Ureter (tissue), 1 donor: ENCODE measurements around the gene SUSD6. TPM values are rescaled to one million over a fixed set of nuclear protein-coding genes. Genes with fewer than 3 reads are reported as not detected.
"Not testable (repeated sequence)": the region's sequence is repeated elsewhere in the genome, so short reads cannot be mapped to it uniquely, and the experiment has no call there.

ENCODE experiments used
- DNase-seq: peaks from one replicate; pipeline ENCODE4 v3.0.0-alpha.2; 2020; ENCODE audit warnings: low spot score
- total RNA-seq: library from RNA; stranded (reverse); gene quantifications from one replicate; pipeline ENCODE4 v1.2.4, GENCODE V29; 2023
- donor health status: DM: yes; HTN: yes; CAD: no.

Gene SUSD6
- total RNA-seq, 1 donor from 2014 or later, result 41.6 TPM

GRCh38 chr14:69712599-69713088 is 101.2 kb downstream of the SUSD6 start:
- DNase-seq, result peak; percentile 82

- DNase-seq, result peak; percentile 68
Observed at GRCh38 chr14:69713209-69713781, 101.9 kb downstream of the SUSD6 start.

GRCh38 chr14:69713993-69714679 is 102.7 kb downstream of the SUSD6 start:
- DNase-seq, result no peak

GRCh38 chr14:69715725-69716477 is 104.5 kb downstream of the SUSD6 start:
- peak; percentile 85 for DNase-seq

DNA sequence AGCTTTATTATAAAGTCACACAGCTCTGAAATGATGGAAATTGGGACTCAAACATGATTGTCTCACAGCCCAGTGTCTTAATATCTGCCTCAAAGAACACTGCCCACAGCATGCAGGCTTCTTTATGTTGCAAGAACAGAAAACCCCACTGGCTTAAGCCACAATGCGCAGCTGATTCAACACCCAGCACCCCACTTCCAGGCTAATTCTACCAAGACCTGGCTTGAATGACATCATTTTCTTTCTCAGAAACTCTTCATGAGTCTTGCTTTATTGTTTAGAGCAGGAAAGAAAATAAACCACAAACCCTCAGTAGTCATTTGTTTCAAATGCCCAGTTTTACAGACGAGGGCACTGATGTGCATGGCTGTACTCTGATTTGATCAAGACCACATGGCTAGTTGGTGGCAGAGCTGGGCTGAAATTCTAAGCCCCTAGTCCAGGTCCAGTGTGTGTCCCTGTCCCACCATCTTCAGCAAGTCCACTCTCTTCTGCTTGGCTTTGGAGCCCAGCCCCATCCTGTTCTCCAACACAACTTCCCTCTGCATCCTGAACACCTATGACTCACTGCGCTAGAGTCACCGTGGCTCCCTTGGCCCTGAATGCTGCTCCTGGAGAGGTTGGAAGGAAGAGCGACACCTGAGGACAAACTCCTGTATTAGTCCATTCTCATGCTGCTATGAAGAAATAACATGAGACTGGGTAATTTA is 105.2 kb downstream of the SUSD6 start:
- no peak for DNase-seq

DNA sequence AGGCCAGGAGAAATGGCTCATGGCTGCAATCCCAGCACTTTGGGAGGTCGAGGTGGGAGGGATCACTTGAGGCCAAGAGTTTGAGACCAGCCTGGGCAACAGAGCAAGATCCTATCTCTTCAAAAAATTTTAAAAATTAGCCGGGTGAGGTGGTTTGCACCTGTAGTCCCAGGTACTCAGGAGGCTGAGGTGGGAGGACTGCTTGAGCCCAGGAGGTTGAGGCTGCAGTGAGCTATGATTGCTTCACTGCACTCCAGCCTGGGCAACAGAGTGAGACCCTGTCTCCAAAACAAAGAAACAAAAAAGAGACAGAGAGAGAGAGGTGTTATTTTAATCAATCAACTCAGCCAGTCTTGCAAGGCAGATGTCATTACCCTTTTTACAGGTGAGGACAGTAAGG is 107.2 kb downstream of the SUSD6 start:
- DNase-seq, result not testable (repeated sequence)

DNA sequence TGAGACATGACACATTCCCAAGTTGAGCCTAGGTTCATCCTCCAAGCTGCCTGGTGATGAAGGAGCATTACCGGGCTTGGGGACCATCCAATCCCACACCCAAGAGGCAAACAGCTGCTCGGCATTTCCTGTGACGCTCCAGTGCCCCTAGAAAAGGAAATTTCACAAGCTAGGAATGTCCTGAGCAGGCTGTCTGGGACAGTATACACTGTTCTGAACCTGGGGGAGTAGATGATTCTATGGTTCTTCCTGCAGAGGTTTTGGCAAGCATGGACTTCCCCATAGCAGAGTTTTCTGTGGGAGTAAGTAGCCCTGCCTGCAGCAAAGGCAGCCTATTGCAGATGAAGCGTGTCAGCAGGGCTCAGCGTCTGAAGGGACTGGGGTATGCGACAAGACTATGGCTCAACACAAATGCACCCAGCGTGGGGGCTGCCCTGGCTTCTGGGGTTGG is 108.1 kb downstream of the SUSD6 start:
- no peak for DNase-seq

- no peak for DNase-seq
Observed at GRCh38 chr14:69720912-69721311, 109.5 kb downstream of the SUSD6 start.

- DNase-seq, result peak; percentile 84
Observed at GRCh38 chr14:69726761-69727511, 115.5 kb downstream of the SUSD6 start.

- DNase-seq, result no peak
Observed at GRCh38 chr14:69727860-69728259, 116.5 kb downstream of the SUSD6 start.

DNA sequence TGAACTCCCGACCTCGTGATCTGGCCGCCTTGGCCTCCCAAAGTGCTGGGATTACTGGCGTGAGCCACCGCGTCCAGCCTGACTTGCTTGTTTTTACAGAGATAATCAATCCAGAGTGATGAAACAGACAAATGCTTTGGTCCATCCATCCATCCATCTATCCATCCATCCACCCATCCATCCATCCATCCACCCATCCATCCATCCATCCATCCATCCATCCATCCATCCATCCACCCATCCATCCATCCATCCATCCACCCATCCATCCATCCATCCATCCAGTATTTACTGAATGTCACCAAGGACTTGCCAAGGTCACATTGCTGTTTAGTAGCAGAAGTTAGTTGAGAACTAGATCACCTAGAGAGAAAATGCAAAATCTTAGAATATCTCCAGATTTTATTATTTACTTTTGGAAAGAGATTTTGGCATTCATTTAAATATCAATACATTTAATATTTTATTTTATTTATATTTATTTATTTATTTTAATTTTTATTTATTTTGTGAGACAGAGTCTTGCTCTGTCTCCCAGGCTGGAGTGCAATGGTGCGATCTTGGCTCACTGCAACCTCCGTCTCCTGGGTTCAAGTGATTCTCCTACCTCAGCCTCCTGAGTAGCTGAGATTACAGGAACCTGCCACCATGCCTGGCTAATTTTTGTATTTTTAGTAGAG is 120.7 kb downstream of the SUSD6 start:
- DNase-seq, result not testable (repeated sequence)

DNA sequence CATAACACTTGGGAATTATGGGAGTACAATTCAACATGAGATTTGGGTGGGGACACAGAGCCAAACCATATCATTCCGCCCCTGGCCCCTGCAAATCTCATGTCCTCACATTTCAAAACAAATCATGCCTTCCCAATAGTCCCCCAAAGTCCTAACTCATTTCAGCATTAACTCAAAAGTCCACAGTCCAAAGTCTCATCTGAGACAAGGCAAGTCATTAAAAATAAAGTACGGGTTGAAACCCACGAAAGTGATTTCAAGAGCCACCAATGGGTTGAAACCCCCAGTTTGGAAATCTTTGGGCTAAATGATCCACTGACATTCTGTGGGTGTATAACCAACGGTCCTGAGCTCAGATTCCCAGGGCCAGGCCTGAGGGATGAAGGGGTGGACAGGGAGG is 125.0 kb downstream of the SUSD6 start:
- DNase-seq, result not testable (repeated sequence)

- DNase-seq, result no peak
Observed at GRCh38 chr14:69741055-69741454, 129.7 kb downstream of the SUSD6 start.

- peak; percentile 1 for DNase-seq
Observed at GRCh38 chr14:69749956-69750355, 138.6 kb downstream of the SUSD6 start.

DNA sequence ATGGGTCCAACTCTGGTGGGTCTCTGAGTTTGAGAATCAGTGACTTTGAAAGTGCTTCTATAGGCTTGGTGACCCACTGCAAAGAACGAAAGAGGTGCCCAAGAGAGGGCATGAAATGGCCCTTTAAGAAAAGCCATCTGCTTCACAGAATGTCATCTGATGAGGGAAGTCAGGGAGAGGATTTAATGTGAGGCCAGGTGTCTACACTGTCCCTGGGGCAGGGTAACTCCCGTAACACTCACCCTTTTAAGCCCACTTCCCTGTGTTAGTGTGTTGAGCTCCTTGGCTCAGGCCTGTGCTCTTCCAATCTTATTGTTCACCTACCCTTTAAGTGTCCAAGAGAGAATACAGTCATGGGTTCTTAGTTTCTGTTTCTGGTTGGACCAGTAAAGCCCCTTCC is 139.1 kb downstream of the SUSD6 start:
- peak; percentile 0 for DNase-seq

DNA sequence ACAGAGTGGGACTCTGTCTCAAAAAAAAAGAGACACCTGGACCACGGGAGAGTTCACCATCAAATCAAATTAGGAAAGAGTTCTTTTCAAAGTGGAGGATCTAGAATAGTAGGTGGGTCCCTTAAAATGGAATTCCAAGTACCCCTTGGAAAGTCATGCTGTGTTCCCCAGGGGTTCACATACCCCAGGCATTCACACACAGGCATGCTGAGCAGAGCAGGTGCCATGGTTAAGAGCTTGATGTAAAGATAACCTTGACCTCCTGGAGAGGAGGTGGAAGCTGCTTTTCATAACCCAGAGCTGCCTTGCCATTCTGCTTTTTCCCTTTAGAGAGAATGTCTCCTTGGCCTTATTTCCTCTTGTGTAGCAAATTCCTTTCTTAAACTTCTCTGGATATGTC is 141.4 kb downstream of the SUSD6 start:
- DNase-seq, result no peak

DNA sequence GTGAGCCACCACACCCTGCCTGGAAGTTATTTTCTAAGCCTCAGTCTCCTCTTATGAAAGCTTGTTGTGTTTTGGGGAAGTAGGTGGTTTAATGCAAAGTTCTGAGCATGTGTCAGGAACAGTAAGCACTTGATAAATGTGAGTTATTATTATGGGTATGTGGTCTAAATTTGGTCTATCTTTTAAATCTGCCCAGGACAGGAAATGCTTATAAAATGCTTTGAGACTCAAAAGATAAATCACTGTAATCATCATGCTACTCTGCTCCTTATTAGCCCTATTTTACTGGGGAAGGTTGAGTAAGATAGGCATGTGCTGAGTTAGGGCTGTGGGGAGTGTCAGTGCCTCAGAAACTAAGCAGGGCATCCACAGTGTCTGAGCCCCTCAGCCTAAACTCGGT is 142.5 kb downstream of the SUSD6 start:
- no peak for DNase-seq

DNA sequence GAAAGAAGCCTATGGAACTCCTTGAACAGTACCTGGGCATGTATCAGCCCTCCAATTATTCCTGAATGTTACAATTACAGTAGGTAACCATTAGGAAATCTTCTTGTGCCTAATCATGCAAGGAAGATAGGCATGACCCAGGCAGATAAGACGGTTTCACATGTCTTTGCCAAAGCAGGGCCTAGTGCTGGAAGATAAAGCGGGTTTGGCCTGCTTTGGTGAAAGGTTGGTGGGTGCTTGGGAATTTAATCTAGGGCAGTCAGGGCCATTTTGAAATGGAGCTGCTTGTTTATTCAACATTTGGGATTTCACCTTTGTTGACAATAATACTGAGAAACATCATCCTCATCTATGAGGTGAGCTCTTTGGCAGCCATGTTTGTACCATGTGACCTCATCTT is 143.1 kb downstream of the SUSD6 start:
- DNase-seq, result no peak

- DNase-seq, result no peak
Observed at GRCh38 chr14:69755296-69755695, 143.9 kb downstream of the SUSD6 start.

GRCh38 chr14:69755784-69756183 is 144.4 kb downstream of the SUSD6 start:
- no peak for DNase-seq

DNA sequence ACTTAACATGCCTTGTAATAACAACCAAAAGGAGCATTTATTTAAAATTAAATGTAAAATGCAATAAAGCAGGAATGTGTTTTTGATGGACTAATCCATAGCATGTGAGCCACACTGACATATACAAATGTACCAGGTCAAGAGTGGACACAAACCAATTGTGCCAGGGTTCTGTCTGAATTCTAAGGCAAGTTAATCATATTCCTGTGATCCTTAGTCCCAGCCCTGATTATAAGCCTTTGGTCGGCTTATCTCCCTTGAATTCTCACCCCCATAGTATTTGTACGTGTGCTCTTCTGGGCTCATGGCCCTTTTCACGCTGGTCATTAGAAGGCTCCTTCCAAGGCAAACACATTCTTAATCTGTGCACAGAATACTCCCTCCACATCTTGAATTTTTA is 144.9 kb downstream of the SUSD6 start:
- DNase-seq, result no peak
